ENCODE measurements around the gene PHTF1.

PHTF1 gene

GRCh38 chr1:113783254-113784103, 24.2 kb upstream of the PHTF1 start:
- Histone ChIP-seq H3K4me2 (ENCODE audit: low read length) (peak overlapping the region; percentile 38; the same call in 1 of the 2 replicates), H3K27me3 (ENCODE audit: insufficient read depth, low read length) (no peaks in the 10 kb centered on the region), H3K27ac (ENCODE audit: low read depth, low read length, poor library complexity, severe bottlenecking) (peak overlapping the region; percentile 71)

GRCh38 chr1:113782406-113782805, 23.1 kb upstream of the PHTF1 start:
- H4K20me1 ChIP-seq (ENCODE audit: insufficient read depth, low read length) = no peaks in the 10 kb centered on the region
- no peaks in the 10 kb centered on the region for H3K9me2 ChIP-seq (ENCODE audit: low read depth, low read length)
- H3K9ac ChIP-seq (ENCODE audit: low read length) = no peak overlapping the region
- peaks cover 41% of the 10 kb centered on the region for H3K79me2 ChIP-seq (ENCODE audit: insufficient read depth, low read length)
- H2AFZ ChIP-seq (ENCODE audit: low read length) = no peak overlapping the region
- no peak overlapping the region for H3K27ac ChIP-seq (ENCODE audit: low read depth, low read length, poor library complexity, severe bottlenecking)
- H3K4me3 ChIP-seq (ENCODE audit: low read depth, low read length, poor library complexity, severe bottlenecking) = no peak overlapping the region
- no peaks in the 10 kb centered on the region for H3K9me3 ChIP-seq (ENCODE audit: low read length)
- TF ChIP-seq CTCF (IDR thresholded peaks at IDR 0.05; ENCODE audit: low read length) = no peak
- no peak for TF ChIP-seq EZH2 (IDR thresholded peaks at IDR 0.05; ENCODE audit: borderline replicate concordance, low read length)
- no peak overlapping the region for H3K4me2 ChIP-seq (ENCODE audit: low read length)
- no peaks in the 10 kb centered on the region for H3K27me3 ChIP-seq (ENCODE audit: insufficient read depth, low read length)
- H3K36me3 ChIP-seq (ENCODE audit: insufficient read depth, low read length) = peaks cover 3% of the 10 kb centered on the region; the same call in 1 of the 2 replicates
- peaks cover 36% of the 10 kb centered on the region for H3K4me1 ChIP-seq (ENCODE audit: insufficient read depth, low read length, severe bottlenecking)
- no peaks in the 10 kb centered on the region for H3F3A ChIP-seq (ENCODE audit: insufficient read depth, low read length)

More at GRCh38 chr1:113783254-113784103, 24.2 kb upstream of the PHTF1 start:
- TF ChIP-seq CTCF (IDR thresholded peaks at IDR 0.05; ENCODE audit: low read length) (no peak), EZH2 (IDR thresholded peaks at IDR 0.05; ENCODE audit: borderline replicate concordance, low read length) (no peak)
- no peaks in the 10 kb centered on the region for H3F3A ChIP-seq (ENCODE audit: insufficient read depth, low read length)
- no peaks in the 10 kb centered on the region for H4K20me1 ChIP-seq (ENCODE audit: insufficient read depth, low read length)
- H3K4me3 ChIP-seq (ENCODE audit: low read depth, low read length, poor library complexity, severe bottlenecking) = no peak overlapping the region
- peaks cover 41% of the 10 kb centered on the region for H3K79me2 ChIP-seq (ENCODE audit: insufficient read depth, low read length)
- H2AFZ ChIP-seq (ENCODE audit: low read length) = no peak overlapping the region
- H3K9ac ChIP-seq (ENCODE audit: low read length) = no peak overlapping the region
- peaks cover 36% of the 10 kb centered on the region for H3K4me1 ChIP-seq (ENCODE audit: insufficient read depth, low read length, severe bottlenecking)
- H3K36me3 ChIP-seq (ENCODE audit: insufficient read depth, low read length) = no peaks in the 10 kb centered on the region
- H3K9me2 ChIP-seq (ENCODE audit: low read depth, low read length) = no peaks in the 10 kb centered on the region
- no peaks in the 10 kb centered on the region for H3K9me3 ChIP-seq (ENCODE audit: low read length)

GRCh38 chr1:113780374-113781146, 21.3 kb upstream of the PHTF1 start:
- no peaks in the 10 kb centered on the region for H3K9me3 ChIP-seq (ENCODE audit: low read length)
- H2AFZ ChIP-seq (ENCODE audit: low read length) = no peak overlapping the region
- no peaks in the 10 kb centered on the region for H3K9me2 ChIP-seq (ENCODE audit: low read depth, low read length)
- no peaks in the 10 kb centered on the region for H3F3A ChIP-seq (ENCODE audit: insufficient read depth, low read length)
- no peak overlapping the region; the same call in 1 of the 2 replicates for H3K4me2 ChIP-seq (ENCODE audit: low read length)
- peaks cover 41% of the 10 kb centered on the region for H3K79me2 ChIP-seq (ENCODE audit: insufficient read depth, low read length)
- H3K27me3 ChIP-seq (ENCODE audit: insufficient read depth, low read length) = no peaks in the 10 kb centered on the region
- peaks cover 19% of the 10 kb centered on the region for H3K36me3 ChIP-seq (ENCODE audit: insufficient read depth, low read length)
- H3K4me1 ChIP-seq (ENCODE audit: insufficient read depth, low read length, severe bottlenecking) = peaks cover 36% of the 10 kb centered on the region
- H3K4me3 ChIP-seq (ENCODE audit: low read depth, low read length, poor library complexity, severe bottlenecking) = no peak overlapping the region
- H4K20me1 ChIP-seq (ENCODE audit: insufficient read depth, low read length) = no peaks in the 10 kb centered on the region
- no peak overlapping the region for H3K27ac ChIP-seq (ENCODE audit: low read depth, low read length, poor library complexity, severe bottlenecking)
- TF ChIP-seq CTCF (IDR thresholded peaks at IDR 0.05; ENCODE audit: low read length) (no peak), EZH2 (IDR thresholded peaks at IDR 0.05; ENCODE audit: borderline replicate concordance, low read length) (no peak)
- no peak overlapping the region for H3K9ac ChIP-seq (ENCODE audit: low read length)

Measured in OCI-LY1 (cell line).